ENCODE measurements around the gene GBGT1.
"Not testable (repeated sequence)": the region's sequence is repeated elsewhere in the genome, so short reads cannot be mapped to it uniquely, and the experiment has no call there.

GBGT1 gene

GRCh38 chr9:133163504-133164172, at the start of gene GBGT1:
Gene GBGT1 (minus strand): TSS chr9:133163914. CDS start chr9:133162412, 1,502 bp downstream.
- H3K4me3 ChIP-seq (ENCODE audit: low read length), result peak within 1 kb of the TSS; percentile 37
- no peaks in the 10 kb centered on the region for H3K9me3 ChIP-seq (ENCODE audit: low read length)
- no peaks in the 10 kb centered on the region for H3K36me3 ChIP-seq (ENCODE audit: insufficient read depth, low read length)
- peaks cover 7% of the 10 kb centered on the region for H3K4me1 ChIP-seq (ENCODE audit: insufficient read depth, low read length)
- H3K27me3 ChIP-seq (ENCODE audit: insufficient read depth, low read length), result peaks cover 28% of the 10 kb centered on the region
- H2AFZ ChIP-seq (ENCODE audit: low read depth, low read length), result peak within 1 kb of the TSS; percentile 94

DNA sequence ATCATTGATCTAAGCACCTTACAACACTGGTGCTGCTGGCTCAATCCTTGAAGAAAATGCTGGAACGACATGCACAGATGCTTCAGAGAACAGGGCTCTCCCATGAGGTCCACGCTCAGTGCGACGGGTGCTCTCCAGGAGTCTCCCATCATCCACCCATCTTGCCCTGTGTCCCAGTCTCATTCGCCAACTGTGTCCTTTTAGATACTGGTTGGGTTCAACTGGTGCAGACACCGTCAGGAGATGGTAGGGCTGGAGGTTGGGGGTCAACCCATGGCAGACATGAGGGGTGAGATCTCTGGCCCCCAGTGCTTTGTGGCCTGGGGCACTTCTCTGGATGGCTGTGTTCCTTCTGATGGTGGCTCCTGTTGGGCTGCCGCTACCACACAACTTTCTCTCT, 46.9 kb upstream of the GBGT1 start:
- Histone ChIP-seq H3K4me3 (ENCODE audit: low read length) (no peak overlapping the region), H3K27me3 (ENCODE audit: insufficient read depth, low read length) (peaks cover 8% of the 10 kb centered on the region), H3K9me3 (ENCODE audit: low read length) (no peaks in the 10 kb centered on the region), H3K4me1 (ENCODE audit: insufficient read depth, low read length) (no peaks in the 10 kb centered on the region), H3K36me3 (ENCODE audit: insufficient read depth, low read length) (no peaks in the 10 kb centered on the region), H2AFZ (ENCODE audit: low read depth, low read length) (no peak overlapping the region)

- Histone ChIP-seq H2AFZ (ENCODE audit: low read depth, low read length) (no peak overlapping the region), H3K27me3 (ENCODE audit: insufficient read depth, low read length) (peaks cover 8% of the 10 kb centered on the region), H3K9me3 (ENCODE audit: low read length) (no peaks in the 10 kb centered on the region), H3K36me3 (ENCODE audit: insufficient read depth, low read length) (no peaks in the 10 kb centered on the region), H3K4me1 (ENCODE audit: insufficient read depth, low read length) (no peaks in the 10 kb centered on the region), H3K4me3 (ENCODE audit: low read length) (no peak overlapping the region)
Measured at GRCh38 chr9:133210202-133210532, 46.5 kb upstream of the GBGT1 start.

GRCh38 chr9:133209327-133210201, 45.9 kb upstream of the GBGT1 start:
- not testable (repeated sequence) for H3K27me3 ChIP-seq (ENCODE audit: insufficient read depth, low read length); H3K4me1 ChIP-seq (ENCODE audit: insufficient read depth, low read length); H3K4me3 ChIP-seq (ENCODE audit: low read length); H3K9me3 ChIP-seq (ENCODE audit: low read length); H2AFZ ChIP-seq (ENCODE audit: low read depth, low read length); H3K36me3 ChIP-seq (ENCODE audit: insufficient read depth, low read length)

GRCh38 chr9:133208880-133209300, 45.2 kb upstream of the GBGT1 start, which contains the start of gene OBP2B:
Gene OBP2B (minus strand): TSS chr9:133209250. CDS start chr9:133209199, 51 bp downstream.
- not testable (repeated sequence) for H3K4me3 ChIP-seq (ENCODE audit: low read length); H3K4me1 ChIP-seq (ENCODE audit: insufficient read depth, low read length); H3K9me3 ChIP-seq (ENCODE audit: low read length); H2AFZ ChIP-seq (ENCODE audit: low read depth, low read length); H3K36me3 ChIP-seq (ENCODE audit: insufficient read depth, low read length)
- peaks cover 14% of the 10 kb centered on the region for H3K27me3 ChIP-seq (ENCODE audit: insufficient read depth, low read length)

- not testable (repeated sequence) for H3K9me3 ChIP-seq (ENCODE audit: low read length); H3K4me3 ChIP-seq (ENCODE audit: low read length); H3K4me1 ChIP-seq (ENCODE audit: insufficient read depth, low read length); H3K36me3 ChIP-seq (ENCODE audit: insufficient read depth, low read length); H2AFZ ChIP-seq (ENCODE audit: low read depth, low read length)
- H3K27me3 ChIP-seq (ENCODE audit: insufficient read depth, low read length), result peaks cover 14% of the 10 kb centered on the region
Measured at GRCh38 chr9:133208171-133208879, 44.6 kb upstream of the GBGT1 start.

DNA sequence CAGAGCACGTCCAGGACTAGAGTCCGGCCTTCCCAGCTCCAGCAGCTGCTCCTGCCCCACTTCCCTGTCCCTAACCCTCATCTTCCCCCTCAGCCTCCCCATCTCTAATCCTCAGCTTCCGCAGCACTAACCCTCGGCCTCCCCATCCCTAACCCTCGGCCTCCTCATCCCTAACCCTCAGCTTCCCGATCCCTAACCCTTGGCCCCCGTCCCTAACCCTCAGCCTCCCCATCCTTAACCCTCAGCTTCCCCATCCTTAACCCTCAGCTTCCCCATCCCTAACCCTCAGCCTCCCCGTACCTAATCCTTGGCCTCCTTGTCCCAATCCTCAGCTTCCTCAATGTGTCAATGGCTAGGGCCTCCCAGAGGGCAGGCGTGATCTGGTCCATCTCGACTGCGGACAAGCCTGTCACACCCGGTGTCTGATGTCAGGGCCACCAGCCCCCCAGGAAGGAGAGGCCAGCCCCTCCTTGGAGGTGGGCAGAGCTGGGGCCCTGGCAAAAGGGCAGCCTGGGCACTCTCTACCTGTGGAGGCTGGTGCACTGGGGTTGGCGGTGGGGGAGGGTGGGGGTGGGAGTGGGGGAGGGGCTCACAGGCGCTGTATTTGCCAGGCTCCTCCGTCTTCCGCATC, 43.9 kb upstream of the GBGT1 start:
- Histone ChIP-seq H3K27me3 (ENCODE audit: insufficient read depth, low read length) (peaks cover 17% of the 10 kb centered on the region), H3K4me3 (ENCODE audit: low read length) (no peak overlapping the region), H3K4me1 (ENCODE audit: insufficient read depth, low read length) (no peaks in the 10 kb centered on the region), H2AFZ (ENCODE audit: low read depth, low read length) (no peak overlapping the region), H3K36me3 (ENCODE audit: insufficient read depth, low read length) (no peaks in the 10 kb centered on the region), H3K9me3 (ENCODE audit: low read length) (no peaks in the 10 kb centered on the region)

DNA sequence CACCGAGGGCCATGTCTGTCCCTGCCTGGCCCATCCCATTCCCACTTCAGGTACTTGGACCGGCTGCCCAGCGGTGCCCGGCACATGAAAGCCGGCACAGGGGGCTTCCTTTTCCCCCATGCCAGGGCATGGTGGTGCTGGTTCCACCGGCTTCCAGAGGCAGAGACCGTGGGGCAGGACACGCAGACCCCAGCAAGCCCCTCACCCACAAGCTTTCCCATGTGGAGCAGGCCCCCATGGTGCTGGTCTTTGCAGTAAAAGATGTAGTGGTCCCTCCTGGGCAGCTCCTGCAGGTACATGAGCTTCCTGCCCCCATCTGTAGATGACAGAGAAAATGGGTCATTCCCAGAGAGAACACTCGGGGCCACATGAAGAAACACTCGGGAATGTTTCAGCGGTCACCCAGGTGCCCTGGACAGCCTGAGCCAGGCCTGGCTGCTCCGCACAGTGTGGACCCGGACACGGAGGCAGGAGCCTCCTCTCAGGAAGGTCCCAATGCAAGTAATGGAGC, 43.4 kb upstream of the GBGT1 start:
- Histone ChIP-seq H3K36me3 (ENCODE audit: insufficient read depth, low read length) (no peaks in the 10 kb centered on the region), H2AFZ (ENCODE audit: low read depth, low read length) (no peak overlapping the region), H3K4me3 (ENCODE audit: low read length) (no peak overlapping the region), H3K4me1 (ENCODE audit: insufficient read depth, low read length) (no peaks in the 10 kb centered on the region), H3K27me3 (ENCODE audit: insufficient read depth, low read length) (peaks cover 17% of the 10 kb centered on the region), H3K9me3 (ENCODE audit: low read length) (no peaks in the 10 kb centered on the region)

GRCh38 chr9:133205996-133206931, 42.5 kb upstream of the GBGT1 start:
- peaks cover 20% of the 10 kb centered on the region for H3K27me3 ChIP-seq (ENCODE audit: insufficient read depth, low read length)
- H2AFZ ChIP-seq (ENCODE audit: low read depth, low read length), result no peak overlapping the region
- no peaks in the 10 kb centered on the region for H3K36me3 ChIP-seq (ENCODE audit: insufficient read depth, low read length)
- H3K4me3 ChIP-seq (ENCODE audit: low read length), result no peak overlapping the region
- no peaks in the 10 kb centered on the region for H3K4me1 ChIP-seq (ENCODE audit: insufficient read depth, low read length)
- no peaks in the 10 kb centered on the region for H3K9me3 ChIP-seq (ENCODE audit: low read length)

DNA sequence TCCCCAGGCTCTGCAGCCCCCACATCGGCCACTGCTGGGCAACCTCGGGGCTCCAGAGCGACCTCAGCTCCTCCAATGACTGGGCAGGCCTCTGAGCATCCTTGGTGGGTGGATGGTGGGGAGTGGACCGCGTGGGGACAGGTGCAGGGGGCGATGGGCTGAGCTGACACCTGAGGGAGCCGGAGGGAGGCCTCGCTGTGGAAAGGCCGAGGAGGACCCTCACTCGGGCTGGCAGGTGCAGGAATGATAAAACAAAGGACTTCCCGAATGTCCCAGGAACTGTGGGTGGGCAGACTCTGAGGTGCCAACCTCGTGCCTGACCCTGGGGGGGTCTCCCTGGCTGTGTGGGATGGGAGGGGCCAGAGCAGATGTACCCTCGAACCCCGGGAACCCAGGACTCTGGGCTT, 41.8 kb upstream of the GBGT1 start:
- not testable (repeated sequence) for H3K4me3 ChIP-seq (ENCODE audit: low read length); H2AFZ ChIP-seq (ENCODE audit: low read depth, low read length); H3K9me3 ChIP-seq (ENCODE audit: low read length); H3K4me1 ChIP-seq (ENCODE audit: insufficient read depth, low read length); H3K36me3 ChIP-seq (ENCODE audit: insufficient read depth, low read length)
- H3K27me3 ChIP-seq (ENCODE audit: insufficient read depth, low read length), result peaks cover 20% of the 10 kb centered on the region

DNA sequence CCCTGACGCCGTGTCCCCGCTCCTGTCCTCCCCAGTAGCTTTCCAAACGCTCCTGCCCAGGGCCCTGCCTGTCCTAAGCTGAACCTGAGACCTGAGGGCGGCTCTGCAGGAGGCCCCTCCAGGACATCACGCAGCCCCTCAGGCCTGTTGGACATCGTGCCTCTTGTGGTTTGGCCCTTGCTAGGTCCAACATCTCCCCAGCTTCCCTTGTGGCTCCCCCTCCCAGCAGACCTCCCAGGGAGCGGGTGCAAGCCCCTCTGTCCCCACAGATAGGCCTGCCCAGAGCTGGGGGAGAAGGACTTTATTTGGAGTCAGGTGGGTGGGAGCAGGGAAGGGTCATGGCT, 41.3 kb upstream of the GBGT1 start:
- H2AFZ ChIP-seq (ENCODE audit: low read depth, low read length), result no peak overlapping the region
- H3K4me3 ChIP-seq (ENCODE audit: low read length), result no peak overlapping the region
- H3K4me1 ChIP-seq (ENCODE audit: insufficient read depth, low read length), result no peaks in the 10 kb centered on the region
- no peaks in the 10 kb centered on the region for H3K9me3 ChIP-seq (ENCODE audit: low read length)
- no peaks in the 10 kb centered on the region for H3K36me3 ChIP-seq (ENCODE audit: insufficient read depth, low read length)
- H3K27me3 ChIP-seq (ENCODE audit: insufficient read depth, low read length), result peaks cover 20% of the 10 kb centered on the region

DNA sequence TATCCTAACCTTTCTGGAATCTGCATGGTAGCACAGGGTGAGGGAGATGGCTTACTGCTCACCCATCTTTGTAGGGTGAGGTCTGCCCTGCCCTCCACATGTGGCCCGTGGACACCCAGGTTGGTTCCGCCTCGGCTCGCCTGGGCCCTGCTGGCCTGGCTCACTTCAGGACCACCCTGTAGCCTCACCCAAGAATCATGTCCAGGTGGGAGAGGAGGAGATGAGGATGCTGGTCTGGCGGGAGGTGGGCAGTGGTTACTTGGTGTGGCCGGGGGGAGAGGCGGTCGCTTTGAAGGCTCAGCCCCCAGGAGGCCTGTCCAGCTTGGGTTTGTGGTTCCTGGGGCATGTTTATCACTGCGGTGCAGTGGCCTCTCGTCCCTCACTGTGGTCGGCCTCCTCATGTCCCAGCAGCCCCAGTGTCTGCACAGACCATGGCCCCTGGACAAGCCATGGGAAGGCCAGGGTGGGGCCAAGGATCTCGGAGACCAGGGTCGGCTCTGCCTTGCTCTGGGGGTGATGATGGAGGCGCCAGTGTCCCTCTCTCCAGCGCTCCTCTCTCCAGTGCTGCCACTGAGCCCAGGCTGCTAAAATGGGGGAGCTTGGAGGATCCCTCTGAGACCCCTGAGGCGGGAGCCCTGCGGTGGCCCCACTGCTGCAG, 40.8 kb upstream of the GBGT1 start:
- H3K27me3 ChIP-seq (ENCODE audit: insufficient read depth, low read length), result peaks cover 20% of the 10 kb centered on the region
- H3K4me3 ChIP-seq (ENCODE audit: low read length), result no peak overlapping the region

More for the DNA sequence above, 40.8 kb upstream of the GBGT1 start:
- H2AFZ ChIP-seq (ENCODE audit: low read depth, low read length), result no peak overlapping the region
- H3K36me3 ChIP-seq (ENCODE audit: insufficient read depth, low read length), result no peaks in the 10 kb centered on the region
- no peaks in the 10 kb centered on the region for H3K4me1 ChIP-seq (ENCODE audit: insufficient read depth, low read length)
- no peaks in the 10 kb centered on the region for H3K9me3 ChIP-seq (ENCODE audit: low read length)

All from neuron (in vitro differentiated cells).